Spleen (tissue), 11 donors: ENCODE data around the gene CAPG. TPM values are rescaled to one million over a fixed set of nuclear protein-coding genes. Genes with fewer than 3 reads are reported as not detected.

ENCODE experiments used
- DNase-seq: peaks from one replicate; pipeline ENCODE4 v3.0.0-alpha.2; 2020
- H3K27ac ChIP-seq, 8 donors: fragments of 200-600 bp; sonication (generic) in 7 of 8; 1 replicate in 4 of 8; 2 replicates in 4 of 8; pipeline versions ENCODE4 v1.5.0 to v1.8.0; 2016 to 2021; ENCODE audit warnings: inconsistent platforms in 4 of 8, mild to moderate bottlenecking in 4 of 8, moderate library complexity in 1 of 8
- H3K27me3 ChIP-seq, 7 donors: fragments of 200-600 bp; sonication (generic) in 6 of 7; replicated peaks in 1 of 7; 1 replicate in 4 of 7; 2 replicates in 3 of 7; pipeline versions ENCODE4 v1.5.0 to v1.8.0; 2016 to 2021; ENCODE audit warnings: inconsistent platforms in 3 of 7, mild to moderate bottlenecking in 1 of 7
- H3K36me3 ChIP-seq, 6 donors: fragments of 200-600 bp; sonication (generic) in 5 of 6; 1 replicate in 4 of 6; 2 replicates in 2 of 6; pipeline versions ENCODE4 v1.5.0 to v1.8.0; 2016 to 2021; ENCODE audit warnings: inconsistent platforms in 2 of 6
- H3K4me1 ChIP-seq, 6 donors: fragments of 200-600 bp; sonication (generic) in 5 of 6; 1 replicate in 3 of 6; 2 replicates in 3 of 6; pipeline versions ENCODE4 v1.5.0 to v1.8.0; 2016 to 2021; ENCODE audit warnings: inconsistent platforms in 3 of 6
- H3K4me3 ChIP-seq, 8 donors: fragments of 200-600 bp; sonication (generic) in 7 of 8; 1 replicate in 4 of 8; 2 replicates in 4 of 8; pipeline versions ENCODE4 v1.5.0 to v1.8.0; 2016 to 2021; ENCODE audit warnings: inconsistent platforms in 4 of 8, mild to moderate bottlenecking in 4 of 8, moderate library complexity in 2 of 8
- H3K9me3 ChIP-seq, 8 donors: fragments of 200-600 bp; sonication (generic) in 7 of 8; 1 replicate in 4 of 8; 2 replicates in 4 of 8; pipeline versions ENCODE4 v1.5.0 to v1.8.0; 2016 to 2021; ENCODE audit warnings: inconsistent platforms in 4 of 8
- CTCF ChIP-seq, 11 experiments: fragments of 200-600 bp in 7 of 11; fragments of 450-650 bp in 4 of 11; sonication (generic) in 4 of 11; IDR thresholded peaks in 8 of 11; conservative IDR thresholded peaks in 3 of 11; 1 replicate in 7 of 11; 2 replicates in 4 of 11; pipeline versions ENCODE4 v1.4.0 to v1.8.0; 2016 to 2021; ENCODE audit warnings: antibody characterized with exemption in 11 of 11, inconsistent platforms in 4 of 11, mild to moderate bottlenecking in 1 of 11
- POLR2A ChIP-seq, 3 donors: fragments of 450-650 bp; IDR thresholded peaks; one replicate each; pipeline ENCODE4 v1.5.1; 2017; ENCODE audit warnings: antibody characterized with exemption in 3 of 3, mild to moderate bottlenecking in 1 of 3
- POLR2AphosphoS5 ChIP-seq, 3 donors: sonication (generic); formaldehyde crosslinking; IDR thresholded peaks; one replicate each; pipeline ENCODE4 v1.5.1; 2017; ENCODE audit warnings: antibody characterized with exemption in 3 of 3
- WGBS, 5 donors: extraction: QIAGEN DNeasy Blood & Tissue Kit in 3 of 5; methylation state at CpG; one replicate each; pipeline versions ENCODE4 v1.1.5 to v1.1.7; 2013 to 2018; 5-methylcytosine and 5-hydroxymethylcytosine counted together
- intact Hi-C: fragments of 100-400 bp; cut with DNase I; formaldehyde crosslinking; loops from one replicate; pipeline ENCODE4 v1.15.0; 2023; ENCODE audit warnings: low total_unique reads
- polyA plus RNA-seq, 3 donors: library from polyadenylated mRNA; stranded (reverse); fragments of 200-250 nt; gene quantifications; one replicate each; pipeline ENCODE4 v1.2.1, GENCODE V29; 2013
- total RNA-seq, 7 donors: library from RNA; depleted of rRNA in 3 of 7; stranded (reverse); fragments of >200 nt in 3 of 7; fragmentation: NEBNext Ultra II Directional in 4 of 7; extraction: Animal tissue kit (Norgen Biotek cat#: 25700) in 4 of 7; gene quantifications; one replicate each; pipeline versions ENCODE4 v1.1.0 to v1.2.1, GENCODE V29; 2016 to 2021
- donor health status: healthy with polysubstance abuse.
- donor health status: DM: no; HTN: no; CAD: no; lungs with moderate emphysema.
- donor health status: DM: no; HTN: no; CAD: no.
- donor health status: Bipolar disorder and iron deficiency.
- donor health status: healthy.
- donor health status: DM: no; HTN: no; CAD: no.
- donor health status: DM: yes; HTN: yes; CAD: no.

Gene CAPG
- total and polyA plus RNA-seq, 10 donors: 31.1 to 196 (median 59.0) TPM

- Histone ChIP-seq H3K36me3 (no peaks in the 10 kb centered on the region), H3K9me3 (no peaks in the 10 kb centered on the region), H3K27ac (no peak overlapping the region), H3K4me3 (no peak overlapping the region), H3K27me3 (no peaks in the 10 kb centered on the region), H3K4me1 (no peaks in the 10 kb centered on the region)
- TF ChIP-seq POLR2AphosphoS5 (IDR thresholded peaks at IDR 0.05) (no peak), POLR2A (IDR thresholded peaks at IDR 0.05) (no peak), CTCF (IDR thresholded peaks at IDR 0.05 in 8 of 11, conservative IDR thresholded peaks at IDR 0.05 in 3 of 11) (no peak)
- intact Hi-C loops: no loop called here
- no peak for DNase-seq
- WGBS, 5 donors: 62 to 87% (median 83%) methylated on average over 1 of the region's 1 CpG
Observed at GRCh38 chr2:85452237-85452636, 42.1 kb upstream of the CAPG start.

GRCh38 chr2:85449214-85449588 is 39.0 kb upstream of the CAPG start:
- 81 to 90% (median 86%) methylated on average over 3 to 7 of the region's 7 CpGs for WGBS, 5 donors
- intact Hi-C loops: no loop called here
- Histone ChIP-seq H3K27me3 (no peaks in the 10 kb centered on the region), H3K4me3 (no peak overlapping the region), H3K4me1 (peaks cover 0 to 9% (median 0%) of the 10 kb centered on the region in 6 donors), H3K9me3 (no peaks in the 10 kb centered on the region), H3K36me3 (no peaks in the 10 kb centered on the region), H3K27ac (no peak overlapping the region)
- TF ChIP-seq POLR2A (IDR thresholded peaks at IDR 0.05) (no peak), POLR2AphosphoS5 (IDR thresholded peaks at IDR 0.05) (no peak), CTCF (IDR thresholded peaks at IDR 0.05 in 8 of 11, conservative IDR thresholded peaks at IDR 0.05 in 3 of 11) (no peak)
- DNase-seq: no peak

- no peaks in the 10 kb centered on the region for H3K9me3 ChIP-seq
- H3K27ac ChIP-seq: no peak overlapping the region
- no peak overlapping the region for H3K4me3 ChIP-seq
- no peaks in the 10 kb centered on the region for H3K27me3 ChIP-seq
- no peaks in the 10 kb centered on the region for H3K36me3 ChIP-seq
- DNase-seq: no peak
- 90 to 93% (median 91%) methylated on average over 8 of the region's 8 CpGs for WGBS, 5 donors
- intact Hi-C loops: no loop called here
- TF ChIP-seq POLR2A (IDR thresholded peaks at IDR 0.05): no peak
- no peak for TF ChIP-seq POLR2AphosphoS5 (IDR thresholded peaks at IDR 0.05)
- H3K4me1 ChIP-seq: peaks cover 0 to 9% (median 0%) of the 10 kb centered on the region in 6 donors
Observed at GRCh38 chr2:85448461-85449213, 38.5 kb upstream of the CAPG start.

GRCh38 chr2:85447222-85447585 is 37.0 kb upstream of the CAPG start:
- Histone ChIP-seq H3K4me3 (no peak overlapping the region), H3K9me3 (no peaks in the 10 kb centered on the region), H3K36me3 (no peaks in the 10 kb centered on the region), H3K27ac (no peak overlapping the region), H3K4me1 (peaks cover 0 to 9% (median 0%) of the 10 kb centered on the region in 6 donors), H3K27me3 (no peaks in the 10 kb centered on the region)
- TF ChIP-seq POLR2A (IDR thresholded peaks at IDR 0.05) (no peak), POLR2AphosphoS5 (IDR thresholded peaks at IDR 0.05) (no peak), CTCF (IDR thresholded peaks at IDR 0.05 in 8 of 11, conservative IDR thresholded peaks at IDR 0.05 in 3 of 11) (no peak)
- WGBS, 5 donors: 80 to 97% (median 93%) methylated on average over 8 of the region's 8 CpGs
- intact Hi-C loops: no loop called here
- no peak for DNase-seq
